ENCODE data around the gene TEAD1.

TEAD1 gene

DNA sequence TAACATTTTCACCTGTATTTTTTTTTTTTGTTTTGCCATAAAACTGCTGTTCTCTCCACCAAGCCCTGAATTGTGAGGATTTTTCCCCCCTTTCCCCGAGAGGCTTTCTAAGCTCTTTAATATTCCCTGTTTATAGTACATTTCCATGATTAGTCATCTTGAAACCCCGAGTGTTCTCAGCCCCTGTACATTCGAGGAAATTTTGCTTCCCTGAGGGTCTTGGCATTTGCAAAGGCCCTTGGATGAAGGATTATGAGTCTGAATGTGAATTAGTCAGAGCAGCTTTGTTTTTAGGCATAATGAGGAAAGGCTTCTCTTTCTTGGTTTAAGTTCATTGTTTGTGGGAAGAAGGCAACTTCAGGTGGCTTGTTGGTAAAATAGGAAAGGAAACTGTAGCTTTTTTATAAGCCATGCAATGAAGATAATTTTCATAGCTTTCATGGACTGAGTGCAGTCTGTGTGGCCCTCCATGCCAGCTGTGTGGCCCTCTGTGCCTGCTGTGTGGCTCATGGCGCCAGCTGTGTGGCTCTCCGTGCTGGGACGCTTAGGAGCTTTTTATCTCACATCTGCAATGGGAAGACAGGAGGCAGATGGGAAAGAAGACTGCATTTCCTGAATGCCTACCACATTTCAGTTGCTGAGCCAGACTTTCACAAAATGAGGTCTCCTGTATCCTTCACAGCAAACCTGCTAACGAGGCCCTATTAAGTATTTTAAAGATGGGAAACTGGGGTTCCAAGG lies 129.0 kb downstream of the TEAD1 start:
- no peak overlapping the region for H3K4me3 ChIP-seq (ENCODE audit: low read depth, low read length)

DNA sequence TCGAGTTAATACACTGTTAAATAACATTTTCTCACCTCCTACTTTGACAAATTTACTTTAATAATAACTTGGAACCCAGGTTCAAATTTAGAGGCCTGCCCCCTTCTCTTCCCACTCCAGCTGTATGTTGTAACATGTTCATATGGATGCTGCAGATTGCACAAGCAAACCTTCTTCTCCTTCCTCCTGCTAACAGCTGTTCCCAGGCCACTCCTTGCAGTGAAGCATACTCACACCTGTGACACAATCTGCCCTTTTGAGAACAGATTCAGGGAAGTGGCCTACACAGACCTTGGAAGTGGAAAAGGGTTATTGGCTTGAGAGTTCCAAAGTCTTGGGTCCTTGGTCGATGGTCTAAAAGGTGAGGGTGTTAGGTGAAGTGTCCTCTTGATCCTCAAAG lies 131.9 kb downstream of the TEAD1 start:
- no peak overlapping the region for H3K4me3 ChIP-seq (ENCODE audit: low read depth, low read length)

DNA sequence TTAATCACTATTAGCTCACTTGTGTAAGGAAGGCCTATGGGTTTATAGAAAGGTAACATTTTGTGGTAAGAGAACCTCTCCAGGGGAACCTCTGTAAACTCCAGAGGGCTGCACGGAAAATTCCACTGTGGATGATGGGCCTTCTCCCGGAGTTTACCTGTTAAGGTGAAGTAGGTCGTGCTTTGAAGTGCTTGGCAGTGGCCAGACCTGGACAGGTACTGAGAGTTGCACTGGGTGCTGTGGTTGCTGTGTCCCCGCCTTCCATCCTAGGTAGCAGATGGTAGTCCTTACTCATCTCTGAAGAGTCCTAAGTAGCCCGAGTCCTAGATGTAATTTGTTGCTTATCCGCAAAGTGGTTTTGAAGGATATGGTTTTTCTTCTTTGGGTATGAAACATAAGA lies 133.4 kb downstream of the TEAD1 start:
- no peak overlapping the region for H3K4me3 ChIP-seq (ENCODE audit: low read depth, low read length)

DNA sequence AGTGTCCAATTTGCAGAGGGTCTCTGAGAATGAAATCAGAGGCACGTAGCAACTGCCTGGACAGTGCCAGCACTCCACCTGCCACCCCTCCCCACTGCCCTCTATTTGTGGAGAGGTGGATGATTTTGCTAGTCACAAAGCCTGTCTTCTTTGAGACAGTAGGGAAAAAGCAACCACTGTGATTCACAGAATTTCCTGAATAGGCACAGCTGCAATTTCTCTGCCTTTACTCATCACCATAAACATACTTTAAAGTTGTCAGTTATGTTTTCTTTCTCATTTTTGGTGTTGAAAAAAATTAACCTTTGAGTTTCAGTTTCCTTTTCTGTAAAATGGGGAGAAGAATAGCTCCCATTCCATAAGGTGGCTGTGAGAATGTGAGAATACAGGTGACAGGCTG lies 134.3 kb downstream of the TEAD1 start:
- no peak overlapping the region for H3K4me3 ChIP-seq (ENCODE audit: low read depth, low read length)

DNA sequence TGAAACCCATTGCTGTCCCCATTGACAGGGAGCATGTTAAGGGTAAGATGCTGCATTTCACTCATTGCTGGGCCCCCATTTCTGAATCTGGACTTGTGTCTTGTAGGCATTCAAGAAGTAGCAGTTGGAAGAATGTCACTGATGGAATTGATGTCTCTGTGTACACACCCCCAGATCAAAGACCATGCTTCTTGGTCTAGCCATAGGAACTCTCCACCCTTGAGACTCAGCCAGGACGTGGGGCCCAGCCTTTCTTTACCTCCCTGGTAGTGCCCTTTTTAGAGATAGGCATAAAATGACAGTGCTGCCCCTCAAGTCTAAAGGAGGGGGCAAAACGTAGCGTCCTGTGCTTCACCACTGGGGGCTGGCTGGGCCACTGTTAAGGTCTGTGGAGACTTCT lies 135.1 kb downstream of the TEAD1 start:
- H3K4me3 ChIP-seq (ENCODE audit: low read depth, low read length): no peak overlapping the region

- H3K4me3 ChIP-seq (ENCODE audit: low read depth, low read length): no peak overlapping the region
Measured at GRCh38 chr11:12809864-12810567, 135.8 kb downstream of the TEAD1 start.

- H3K4me3 ChIP-seq (ENCODE audit: low read depth, low read length): no peak overlapping the region
Measured at GRCh38 chr11:12810568-12810894, 136.3 kb downstream of the TEAD1 start.

DNA sequence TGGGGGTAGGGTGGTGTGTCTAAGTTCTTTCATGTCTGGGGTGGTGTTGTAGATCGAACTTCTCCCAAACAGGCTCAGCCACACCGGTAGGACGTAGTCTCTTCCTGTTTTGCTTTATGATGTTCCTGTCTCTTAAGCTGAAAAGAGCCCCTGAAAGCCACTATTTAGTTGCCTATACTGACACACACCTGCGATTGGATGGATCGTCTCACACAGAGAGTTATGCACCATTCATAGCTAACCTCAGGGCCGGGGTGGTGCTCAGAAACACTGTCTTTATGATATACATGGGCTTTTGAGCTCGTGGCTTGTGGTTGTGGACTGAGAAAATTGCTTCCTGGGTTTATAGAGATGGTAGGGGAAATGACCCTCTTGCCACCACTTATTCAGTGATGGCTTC lies 137.6 kb downstream of the TEAD1 start:
- no peak overlapping the region for H3K4me3 ChIP-seq (ENCODE audit: low read depth, low read length)

DNA sequence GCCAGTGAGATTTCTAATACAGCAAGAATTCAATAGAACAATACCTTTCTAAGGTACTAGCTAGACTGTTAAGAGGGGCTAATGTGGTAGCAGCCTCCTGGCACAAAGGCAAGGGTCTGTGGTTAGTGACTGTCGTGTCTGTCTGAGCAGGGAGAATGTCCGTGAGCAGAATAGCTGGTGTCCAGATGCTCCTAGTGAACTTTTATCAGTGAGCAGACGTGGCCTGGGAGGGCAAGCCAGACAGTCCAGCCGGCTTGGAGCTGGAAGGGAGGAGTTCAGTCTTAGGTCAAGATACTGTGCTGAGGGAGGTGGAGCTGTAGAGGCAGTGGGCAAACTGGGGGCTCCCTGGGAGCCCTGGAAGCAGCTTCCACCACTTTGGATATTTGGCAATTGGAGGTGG lies 138.6 kb downstream of the TEAD1 start:
- H3K4me3 ChIP-seq (ENCODE audit: low read depth, low read length): no peak overlapping the region

- no peak overlapping the region for H3K4me3 ChIP-seq (ENCODE audit: low read depth, low read length)
Measured at GRCh38 chr11:12813371-12814225, 139.4 kb downstream of the TEAD1 start.

DNA sequence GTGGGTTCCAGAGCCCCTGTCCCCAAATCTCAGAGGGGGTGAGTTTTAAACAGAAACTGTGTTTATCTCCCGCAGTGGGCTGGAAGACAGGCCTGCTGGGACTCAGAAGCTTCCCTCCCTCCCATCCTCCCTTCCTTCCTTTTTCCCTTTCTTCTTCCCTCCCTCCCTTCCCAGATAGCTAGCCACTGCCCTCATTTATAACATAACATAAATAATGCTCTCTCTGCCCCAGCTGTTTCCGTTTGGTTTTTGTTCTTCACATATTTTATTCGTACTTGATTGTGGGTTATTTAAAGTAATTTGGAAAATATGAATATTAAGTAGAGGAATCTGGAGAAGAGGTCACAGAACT lies 140.9 kb downstream of the TEAD1 start:
- no peak overlapping the region for H3K4me3 ChIP-seq (ENCODE audit: low read depth, low read length)

DNA sequence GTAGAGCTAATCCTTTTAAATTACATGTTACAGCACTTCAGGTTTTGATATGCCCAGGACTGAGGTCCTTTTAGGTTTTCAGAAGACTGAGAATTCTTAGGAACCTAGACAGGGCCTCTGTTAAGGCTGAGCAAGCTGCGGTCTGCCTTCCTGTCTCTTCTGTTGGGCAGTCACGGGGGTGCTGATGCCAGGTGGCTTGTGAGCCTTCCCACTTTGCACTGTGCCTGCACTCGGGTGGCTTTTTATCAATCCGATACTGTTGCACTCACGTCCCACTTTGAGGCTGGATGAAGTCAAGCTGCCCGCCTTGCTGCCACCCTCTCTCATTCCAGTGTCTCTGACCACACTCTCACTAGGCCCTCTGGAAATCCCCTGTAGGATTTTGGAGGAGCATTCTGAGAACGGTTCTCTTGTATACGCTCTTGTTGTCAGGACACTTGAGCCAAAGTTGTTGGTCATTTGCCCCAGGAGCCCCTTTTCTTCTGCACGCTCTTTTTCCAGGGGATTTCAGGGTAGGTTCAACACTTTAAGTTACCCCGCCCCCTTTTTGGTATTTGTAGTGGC lies 141.8 kb downstream of the TEAD1 start:
- H3K4me3 ChIP-seq (ENCODE audit: low read depth, low read length): no peak overlapping the region

GRCh38 chr11:12817681-12818332 lies 143.6 kb downstream of the TEAD1 start:
- no peak overlapping the region for H3K4me3 ChIP-seq (ENCODE audit: low read depth, low read length)

DNA sequence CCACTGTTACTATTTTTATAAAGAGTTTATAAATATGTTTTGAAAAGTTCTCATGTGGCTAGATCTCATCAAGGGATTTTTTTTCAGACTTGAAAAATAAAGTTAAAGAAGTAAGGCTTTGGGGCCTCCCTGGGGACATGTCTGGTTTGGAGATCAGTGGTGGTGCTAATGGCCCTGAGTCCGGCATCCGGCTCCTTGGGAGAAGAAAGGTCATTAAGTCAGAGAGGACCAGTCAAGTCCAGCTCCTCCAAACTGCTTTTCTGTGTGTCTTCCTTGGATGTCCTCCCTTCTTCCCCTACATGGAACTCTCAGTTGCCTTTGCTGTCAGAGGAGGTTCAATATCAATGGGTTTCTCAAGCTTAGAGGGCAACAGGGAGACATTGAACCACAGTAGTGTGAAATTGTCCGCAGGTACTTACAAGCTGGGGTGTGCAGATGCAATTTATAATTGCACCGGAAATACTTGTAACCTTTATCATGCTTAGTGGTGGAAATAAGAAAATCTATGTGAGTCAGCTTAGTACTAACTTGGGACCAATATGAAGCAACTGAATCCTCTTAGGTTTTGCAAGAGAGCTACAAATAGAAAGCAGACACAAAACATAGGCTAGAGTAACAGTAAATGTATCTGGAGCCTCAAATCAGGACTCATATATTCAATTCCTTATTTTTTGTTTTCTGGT lies 144.3 kb downstream of the TEAD1 start:
- no peak overlapping the region for H3K4me3 ChIP-seq (ENCODE audit: low read depth, low read length)

DNA sequence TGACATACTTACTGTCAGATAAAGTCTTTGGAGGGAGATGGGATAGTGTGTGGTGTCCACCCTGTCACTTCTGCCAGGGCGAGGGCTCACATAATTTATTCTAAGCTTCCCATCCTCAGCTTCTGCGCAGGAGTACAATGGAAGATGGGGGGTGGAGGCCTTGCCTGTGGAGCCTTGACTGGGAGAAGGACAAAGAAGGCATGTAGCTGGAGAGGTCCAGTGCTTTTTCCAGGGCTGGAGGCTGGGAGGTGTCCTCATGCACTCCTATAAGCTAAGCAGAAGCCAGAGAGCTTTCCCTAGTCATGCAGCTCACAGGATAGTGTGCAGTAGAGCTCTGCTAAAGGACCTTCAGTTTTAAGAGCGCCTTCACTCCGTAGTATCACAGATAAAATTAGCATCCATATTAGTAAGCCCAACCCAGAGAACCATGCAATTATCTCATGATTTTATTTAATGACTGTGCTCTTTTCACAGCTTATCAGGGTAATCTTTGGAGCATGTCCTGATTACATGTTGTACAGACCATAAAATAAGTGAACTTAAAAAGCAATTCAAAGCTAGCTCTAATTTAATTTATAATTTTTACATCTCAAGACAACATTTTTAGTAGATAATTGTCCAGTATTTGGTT lies 148.3 kb downstream of the TEAD1 start:
- no peak overlapping the region for H3K4me3 ChIP-seq (ENCODE audit: low read depth, low read length)

- no peak overlapping the region for H3K4me3 ChIP-seq (ENCODE audit: low read depth, low read length)
Measured at GRCh38 chr11:12824281-12825041, 150.2 kb downstream of the TEAD1 start.

GRCh38 chr11:12826441-12826840 lies 152.2 kb downstream of the TEAD1 start:
- no peak overlapping the region for H3K4me3 ChIP-seq (ENCODE audit: low read depth, low read length)

- no peak overlapping the region for H3K4me3 ChIP-seq (ENCODE audit: low read depth, low read length)
Measured at GRCh38 chr11:12827369-12827768, 153.1 kb downstream of the TEAD1 start.

Data from iPS-11a (cell line).